ENCODE results near the gene FUCA2. TPM values are rescaled to one million over a fixed set of nuclear protein-coding genes. Genes with fewer than 3 reads are reported as not detected.

Gene FUCA2
- polyA plus RNA-seq, 4 donors = 22.8 to 173 (median 43.7) TPM

DNA sequence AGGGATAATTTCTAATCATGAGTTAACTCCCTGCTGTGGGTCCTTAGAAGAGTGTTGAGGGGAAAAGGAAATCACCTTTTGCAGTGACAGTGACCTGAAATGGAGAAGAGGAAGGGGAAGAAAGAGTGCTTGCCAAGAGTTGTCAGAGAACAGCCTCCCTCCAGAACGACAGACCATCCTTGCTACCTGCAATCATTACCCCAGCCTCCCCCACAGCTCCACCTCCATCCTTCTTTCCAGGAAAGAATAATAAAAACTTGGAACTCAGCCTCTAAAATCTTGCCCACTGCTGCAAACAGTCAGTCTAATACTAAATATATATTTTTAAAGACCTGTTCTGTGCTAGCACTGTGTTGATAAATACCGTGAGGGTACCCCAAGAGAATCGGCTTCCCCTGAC lies 28.7 kb upstream of the FUCA2 start:
- Histone ChIP-seq H3K9me3 (ENCODE audit: control insufficient read depth in 2 of 2, insufficient read depth in 1 of 2, low read depth in 1 of 2, low read length in 1 of 2) (no peaks in the 10 kb centered on the region), H3K27me3 (ENCODE audit: control insufficient read depth in 3 of 3, insufficient read depth in 3 of 3, low read length in 3 of 3) (no peaks in the 10 kb centered on the region), H3K4me1 (ENCODE audit: control insufficient read depth in 3 of 3, insufficient read depth in 2 of 3, low read depth in 1 of 3, low read length in 2 of 3) (peaks cover 6 to 56% (median 7%) of the 10 kb centered on the region in 3 donors), H3K27ac (ENCODE audit: low read depth in 1 of 3, low read length in 2 of 3) (peak overlapping the region in 1 of 3 donors; percentile 84), H3K36me3 (ENCODE audit: control insufficient read depth in 3 of 3, insufficient read depth in 2 of 3, low read depth in 1 of 3, low read length in 3 of 3) (peaks cover 0 to 6% (median 0%) of the 10 kb centered on the region in 3 donors), H3K4me3 (ENCODE audit: low read depth in 1 of 3, low read length in 3 of 3) (no peak overlapping the region)
- DNase-seq (no peak), FAIRE-seq (no peak)
- WGBS, 3 donors = 57 to 62% (median 61%) methylated on average over 3 of the region's 3 CpGs

DNA sequence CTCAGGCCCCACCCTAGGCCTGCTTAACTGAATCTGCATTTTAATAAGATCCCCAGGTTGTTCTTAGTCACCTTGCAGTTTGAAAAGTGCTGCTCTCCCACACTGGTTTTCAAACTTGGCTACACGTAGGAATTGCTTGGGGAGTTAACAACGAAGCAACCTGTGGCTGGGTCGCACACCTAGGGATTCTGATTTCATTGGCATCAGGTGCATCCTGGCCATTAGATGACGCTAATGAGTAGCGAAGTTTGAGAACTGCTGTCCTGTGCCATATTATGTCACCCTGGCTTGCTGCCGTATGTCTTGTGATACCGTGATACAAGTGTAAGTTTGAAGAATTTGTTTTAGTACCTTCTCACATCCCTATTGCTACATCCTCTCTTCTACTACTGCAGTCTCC lies 28.2 kb upstream of the FUCA2 start:
- peaks cover 6 to 55% (median 7%) of the 10 kb centered on the region in 3 donors for H3K4me1 ChIP-seq (ENCODE audit: control insufficient read depth in 3 of 3, insufficient read depth in 2 of 3, low read depth in 1 of 3, low read length in 2 of 3)
- no peaks in the 10 kb centered on the region for H3K27me3 ChIP-seq (ENCODE audit: control insufficient read depth in 3 of 3, insufficient read depth in 3 of 3, low read length in 3 of 3)
- H3K9me3 ChIP-seq (ENCODE audit: control insufficient read depth in 2 of 2, insufficient read depth in 1 of 2, low read depth in 1 of 2, low read length in 1 of 2) = no peaks in the 10 kb centered on the region
- peak overlapping the region in 1 of 3 donors; percentile 84 for H3K27ac ChIP-seq (ENCODE audit: low read depth in 1 of 3, low read length in 2 of 3)
- no peak for FAIRE-seq
- H3K4me3 ChIP-seq (ENCODE audit: low read depth in 1 of 3, low read length in 3 of 3) = no peak overlapping the region
- WGBS, 3 donors = 68 to 77% (median 75%) methylated on average over 7 of the region's 7 CpGs
- peak in 1 of 2 donors; percentile 49 for DNase-seq
- H3K36me3 ChIP-seq (ENCODE audit: control insufficient read depth in 3 of 3, insufficient read depth in 2 of 3, low read depth in 1 of 3, low read length in 3 of 3) = peaks cover 0 to 6% (median 0%) of the 10 kb centered on the region in 3 donors

DNA sequence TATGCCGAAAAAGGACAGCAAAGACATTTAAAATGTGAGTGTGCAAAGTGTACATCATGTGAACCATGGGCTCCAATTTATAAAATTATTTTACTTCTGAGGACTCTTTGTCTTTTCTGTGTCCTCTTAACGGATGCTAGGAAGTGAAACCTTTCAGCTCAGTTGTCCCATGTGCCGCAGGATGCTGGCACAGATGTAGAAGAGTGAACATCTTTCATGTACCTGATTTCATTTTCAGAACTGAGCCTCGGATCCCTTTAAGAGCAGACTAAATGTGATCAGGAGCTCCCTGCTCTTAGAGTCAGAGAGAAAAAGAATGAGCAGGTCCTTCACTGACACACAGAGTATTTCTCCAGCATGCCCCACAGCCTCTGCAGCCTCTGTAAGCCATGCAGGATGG lies 27.6 kb upstream of the FUCA2 start:
- WGBS, 3 donors = 74 to 89% (median 82%) methylated on average over 4 of the region's 4 CpGs
- Histone ChIP-seq H3K36me3 (ENCODE audit: control insufficient read depth in 3 of 3, insufficient read depth in 2 of 3, low read depth in 1 of 3, low read length in 3 of 3) (peaks cover 0 to 6% (median 0%) of the 10 kb centered on the region in 3 donors), H3K9me3 (ENCODE audit: control insufficient read depth in 2 of 2, insufficient read depth in 1 of 2, low read depth in 1 of 2, low read length in 1 of 2) (no peaks in the 10 kb centered on the region), H3K4me3 (ENCODE audit: low read depth in 1 of 3, low read length in 3 of 3) (no peak overlapping the region), H3K4me1 (ENCODE audit: control insufficient read depth in 3 of 3, insufficient read depth in 2 of 3, low read depth in 1 of 3, low read length in 2 of 3) (peaks cover 6 to 55% (median 7%) of the 10 kb centered on the region in 3 donors), H3K27me3 (ENCODE audit: control insufficient read depth in 3 of 3, insufficient read depth in 3 of 3, low read length in 3 of 3) (no peaks in the 10 kb centered on the region), H3K27ac (ENCODE audit: low read depth in 1 of 3, low read length in 2 of 3) (peak overlapping the region in 1 of 3 donors; percentile 84)
- no peak for FAIRE-seq
- DNase-seq = no peak

DNA sequence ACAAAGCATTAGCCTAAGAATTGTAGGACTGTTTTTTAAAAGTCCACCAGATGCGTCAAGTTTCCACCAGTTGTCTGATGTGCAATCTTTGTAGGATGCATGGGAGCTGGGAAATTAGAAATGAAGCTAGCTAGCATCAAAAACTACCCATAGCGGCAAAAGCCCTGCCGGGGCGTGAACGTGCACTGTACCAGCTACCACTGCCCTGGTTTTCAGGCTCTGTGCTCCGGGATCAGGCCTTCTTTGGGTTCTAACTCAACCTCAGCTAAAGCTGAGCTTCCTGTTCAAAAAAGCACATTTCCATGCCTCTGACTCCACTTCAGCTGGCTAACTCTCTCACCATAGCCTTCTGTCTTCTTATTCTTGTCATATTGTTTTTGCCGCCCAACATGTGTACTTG lies 26.9 kb upstream of the FUCA2 start:
- WGBS, 3 donors = 82 to 91% (median 91%) methylated on average over 7 of the region's 7 CpGs
- FAIRE-seq (no peak), DNase-seq (no peak)
- Histone ChIP-seq H3K36me3 (ENCODE audit: control insufficient read depth in 3 of 3, insufficient read depth in 2 of 3, low read depth in 1 of 3, low read length in 3 of 3) (peaks cover 0 to 6% (median 0%) of the 10 kb centered on the region in 3 donors), H3K4me1 (ENCODE audit: control insufficient read depth in 3 of 3, insufficient read depth in 2 of 3, low read depth in 1 of 3, low read length in 2 of 3) (peaks cover 4 to 49% (median 6%) of the 10 kb centered on the region in 3 donors), H3K4me3 (ENCODE audit: low read depth in 1 of 3, low read length in 3 of 3) (peak overlapping the region in 1 of 3 donors; percentile 60), H3K27me3 (ENCODE audit: control insufficient read depth in 3 of 3, insufficient read depth in 3 of 3, low read length in 3 of 3) (no peaks in the 10 kb centered on the region), H3K9me3 (ENCODE audit: control insufficient read depth in 2 of 2, insufficient read depth in 1 of 2, low read depth in 1 of 2, low read length in 1 of 2) (no peaks in the 10 kb centered on the region), H3K27ac (ENCODE audit: low read depth in 1 of 3, low read length in 2 of 3) (peak overlapping the region in 1 of 3 donors; percentile 84)

DNA sequence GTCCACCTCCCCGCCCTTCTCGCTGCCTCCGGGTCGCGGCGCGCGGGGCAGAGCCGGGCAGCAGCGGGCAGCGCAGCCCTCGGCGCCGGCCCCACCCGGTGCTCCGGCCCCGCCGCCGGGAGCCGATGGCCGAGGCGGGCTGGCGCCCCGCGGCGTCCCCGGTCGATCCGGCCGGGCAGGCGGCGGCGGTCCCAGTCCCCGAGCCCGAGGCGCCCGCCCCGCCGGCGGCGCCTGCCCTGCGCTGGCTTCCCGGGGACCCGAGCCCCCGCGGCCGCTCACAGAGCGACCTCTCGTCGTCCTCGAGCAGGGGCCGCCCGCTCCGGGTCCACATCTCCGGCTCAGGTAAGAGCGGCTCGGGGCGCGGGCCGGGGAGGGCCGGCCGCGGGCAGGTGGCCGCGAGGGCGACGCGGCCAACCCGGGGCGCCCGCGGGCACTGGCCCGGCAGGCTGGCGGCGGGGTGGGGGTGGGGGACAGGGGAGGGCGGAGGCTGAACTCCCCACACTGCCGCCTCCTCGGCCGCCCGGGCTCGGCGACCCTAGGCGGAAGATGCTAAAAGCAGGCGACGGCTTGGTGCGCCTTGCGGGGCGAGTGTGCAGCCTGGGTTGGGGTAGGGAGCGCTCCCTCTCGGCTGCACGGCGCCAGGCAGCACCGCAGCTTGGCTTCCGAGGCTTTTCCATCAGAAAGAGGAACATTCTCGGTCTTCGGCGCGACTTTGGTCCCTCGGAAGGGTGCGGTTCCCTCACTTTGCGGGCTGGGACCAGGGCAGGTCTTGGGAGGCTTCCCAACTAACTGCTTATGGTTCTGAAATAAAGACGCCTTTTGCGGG lies 25.6 kb upstream of the FUCA2 start:
- Histone ChIP-seq H3K27me3 (ENCODE audit: control insufficient read depth in 3 of 3, insufficient read depth in 3 of 3, low read length in 3 of 3) (no peaks in the 10 kb centered on the region), H3K4me3 (ENCODE audit: low read depth in 1 of 3, low read length in 3 of 3) (peak overlapping the region; percentile 60 to 84 (median 61)), H3K27ac (ENCODE audit: low read depth in 1 of 3, low read length in 2 of 3) (peak overlapping the region; percentile 81 to 93 (median 90)), H3K36me3 (ENCODE audit: control insufficient read depth in 3 of 3, insufficient read depth in 2 of 3, low read depth in 1 of 3, low read length in 3 of 3) (peaks cover 0 to 5% (median 0%) of the 10 kb centered on the region in 3 donors), H3K9me3 (ENCODE audit: control insufficient read depth in 2 of 2, insufficient read depth in 1 of 2, low read depth in 1 of 2, low read length in 1 of 2) (no peaks in the 10 kb centered on the region), H3K4me1 (ENCODE audit: control insufficient read depth in 3 of 3, insufficient read depth in 2 of 3, low read depth in 1 of 3, low read length in 2 of 3) (peaks cover 4 to 43% (median 6%) of the 10 kb centered on the region in 3 donors)
- no peak for FAIRE-seq
- 0 to 1% (median 1%) methylated on average over 46 to 103 of the region's 103 CpGs for WGBS, 3 donors
- peak; percentile 77 to 86 for DNase-seq

DNA sequence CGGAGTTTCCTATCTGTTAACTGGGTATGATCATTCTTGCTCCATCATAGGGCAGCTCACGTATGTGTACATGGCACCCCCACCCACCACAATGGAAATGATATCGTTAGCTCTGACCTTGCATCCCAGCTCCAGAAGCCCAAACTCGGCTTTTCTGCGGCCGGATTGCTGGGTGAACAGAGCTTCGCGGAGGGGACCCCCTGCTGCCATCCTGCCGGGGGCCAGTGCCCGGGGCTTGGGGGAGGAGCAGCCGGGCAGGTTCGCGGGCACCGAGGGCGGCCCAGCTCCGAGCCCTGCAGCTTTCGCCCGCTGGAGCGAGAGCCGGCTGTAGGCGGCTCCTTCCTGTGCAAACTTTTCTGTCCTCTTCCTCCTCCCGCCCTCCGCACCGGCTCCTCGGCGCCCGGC lies 24.9 kb upstream of the FUCA2 start:
- H3K27me3 ChIP-seq (ENCODE audit: control insufficient read depth in 3 of 3, insufficient read depth in 3 of 3, low read length in 3 of 3) = no peaks in the 10 kb centered on the region
- FAIRE-seq (no peak), DNase-seq (peak; percentile 56 to 75)
- WGBS, 3 donors = 1 to 3% (median 2%) methylated on average over 20 to 27 of the region's 27 CpGs
- peak overlapping the region; percentile 81 to 93 (median 90) for H3K27ac ChIP-seq (ENCODE audit: low read depth in 1 of 3, low read length in 2 of 3)
- no peaks in the 10 kb centered on the region for H3K36me3 ChIP-seq (ENCODE audit: control insufficient read depth in 3 of 3, insufficient read depth in 2 of 3, low read depth in 1 of 3, low read length in 3 of 3)
- H3K4me3 ChIP-seq (ENCODE audit: low read depth in 1 of 3, low read length in 3 of 3) = peak overlapping the region; percentile 50 to 84 (median 61)
- peaks cover 2 to 43% (median 6%) of the 10 kb centered on the region in 3 donors for H3K4me1 ChIP-seq (ENCODE audit: control insufficient read depth in 3 of 3, insufficient read depth in 2 of 3, low read depth in 1 of 3, low read length in 2 of 3)
- H3K9me3 ChIP-seq (ENCODE audit: control insufficient read depth in 2 of 2, insufficient read depth in 1 of 2, low read depth in 1 of 2, low read length in 1 of 2) = no peaks in the 10 kb centered on the region

DNA sequence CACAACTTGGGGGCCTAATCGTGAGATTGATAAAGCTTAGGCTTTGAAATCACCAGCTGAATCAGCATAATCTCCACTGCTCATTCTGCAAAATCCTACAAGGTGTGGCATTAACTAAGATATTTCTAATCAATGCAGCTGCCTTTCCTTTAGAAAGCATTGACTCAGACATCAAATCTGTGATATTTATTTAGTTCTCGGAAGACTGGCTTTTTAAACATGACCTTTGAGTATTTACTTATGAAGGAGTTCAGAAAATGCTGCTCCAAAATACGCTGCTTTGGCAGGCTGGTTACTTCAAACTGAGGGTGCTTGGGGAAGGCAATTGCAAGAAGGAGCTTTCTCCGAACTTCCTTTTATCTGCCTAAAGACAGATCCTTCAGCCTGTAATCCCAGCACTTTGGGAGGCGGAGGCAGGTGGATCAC lies 23.7 kb upstream of the FUCA2 start:
- H3K27ac ChIP-seq (ENCODE audit: low read depth in 1 of 3, low read length in 2 of 3) = peak overlapping the region in 1 of 3 donors; percentile 90
- H3K4me3 ChIP-seq (ENCODE audit: low read depth in 1 of 3, low read length in 3 of 3) = no peak overlapping the region
- 30 to 66% (median 40%) methylated on average over 5 of the region's 5 CpGs for WGBS, 3 donors
- H3K27me3 ChIP-seq (ENCODE audit: control insufficient read depth in 3 of 3, insufficient read depth in 3 of 3, low read length in 3 of 3) = no peaks in the 10 kb centered on the region
- FAIRE-seq (no peak), DNase-seq (peak; percentile 52 to 63)
- H3K9me3 ChIP-seq (ENCODE audit: control insufficient read depth in 2 of 2, insufficient read depth in 1 of 2, low read depth in 1 of 2, low read length in 1 of 2) = no peaks in the 10 kb centered on the region
- no peaks in the 10 kb centered on the region for H3K36me3 ChIP-seq (ENCODE audit: control insufficient read depth in 3 of 3, insufficient read depth in 2 of 3, low read depth in 1 of 3, low read length in 3 of 3)
- peaks cover 2 to 41% (median 4%) of the 10 kb centered on the region in 3 donors for H3K4me1 ChIP-seq (ENCODE audit: control insufficient read depth in 3 of 3, insufficient read depth in 2 of 3, low read depth in 1 of 3, low read length in 2 of 3)

DNA sequence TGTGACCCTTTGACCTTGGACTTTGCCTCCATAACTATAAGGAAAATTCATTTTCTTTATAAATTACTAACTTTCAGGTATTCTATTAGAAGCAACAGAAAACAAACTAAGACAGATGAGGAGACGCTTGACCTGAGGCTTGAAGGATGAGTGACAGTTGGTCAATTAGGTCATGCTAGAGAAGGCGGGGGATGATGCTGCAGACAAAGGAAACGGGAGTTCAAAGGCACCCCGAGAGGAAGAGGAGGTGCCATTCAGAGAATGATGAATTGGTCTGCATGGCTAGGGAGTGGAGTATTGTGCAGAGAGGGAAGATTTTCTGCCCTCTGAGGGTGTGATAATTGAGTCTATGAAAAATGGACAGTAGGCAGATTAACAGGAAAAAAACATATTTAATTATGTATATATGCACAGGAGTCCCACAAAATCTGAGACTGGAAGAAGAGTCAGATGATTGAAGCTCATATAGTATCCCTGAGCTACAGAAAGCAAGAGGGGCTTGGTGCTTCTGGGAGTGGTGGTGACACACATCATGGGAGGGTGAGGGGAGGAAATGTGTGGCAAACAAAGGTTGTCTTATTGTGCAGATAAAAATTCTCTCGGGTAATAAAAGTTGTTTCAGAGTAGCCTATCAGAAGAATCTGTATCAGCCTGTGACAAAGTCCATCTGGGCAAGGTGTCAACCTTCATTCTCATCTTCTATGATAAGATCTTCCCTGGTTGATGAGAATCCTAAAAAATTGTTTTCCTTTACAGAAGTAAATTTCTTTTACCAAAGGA lies 20.4 kb upstream of the FUCA2 start:
- Histone ChIP-seq H3K36me3 (ENCODE audit: control insufficient read depth in 3 of 3, insufficient read depth in 2 of 3, low read depth in 1 of 3, low read length in 3 of 3) (no peaks in the 10 kb centered on the region), H3K9me3 (ENCODE audit: control insufficient read depth in 2 of 2, insufficient read depth in 1 of 2, low read depth in 1 of 2, low read length in 1 of 2) (no peaks in the 10 kb centered on the region), H3K27me3 (ENCODE audit: control insufficient read depth in 3 of 3, insufficient read depth in 3 of 3, low read length in 3 of 3) (no peaks in the 10 kb centered on the region), H3K27ac (ENCODE audit: low read depth in 1 of 3, low read length in 2 of 3) (peak overlapping the region in 1 of 3 donors; percentile 57), H3K4me1 (ENCODE audit: control insufficient read depth in 3 of 3, insufficient read depth in 2 of 3, low read depth in 1 of 3, low read length in 2 of 3) (peaks cover 0 to 28% (median 2%) of the 10 kb centered on the region in 3 donors), H3K4me3 (ENCODE audit: low read depth in 1 of 3, low read length in 3 of 3) (no peak overlapping the region)
- DNase-seq = peak; percentile 69 to 71
- no peak for FAIRE-seq
- WGBS, 3 donors = 44 to 56% (median 51%) methylated on average over 5 of the region's 5 CpGs

All from small intestine (tissue), 7 donors.